H1 (cell line): Measurements from ENCODE around the gene SOX8. TPM values are rescaled to one million over a fixed set of nuclear protein-coding genes. Genes with fewer than 3 reads are reported as not detected.

Source experiments
- CTCF ChIA-PET: fragments of 300-600 bp; sonication (Branson Sonifier 250); formaldehyde crosslinking; loops from one replicate; lab custom pipeline; 2021; ENCODE audit not compliant: partially characterized antibody; lab: Charles Lee
- POLR2A ChIA-PET: fragments of 300-600 bp; sonication (Branson Sonifier 250); formaldehyde crosslinking; loops from one replicate; lab custom pipeline; 2021; ENCODE audit warnings: inconsistent platforms; ENCODE audit not compliant: partially characterized antibody; lab: Charles Lee
- DNase-seq, 2 experiments: peaks; one replicate each; pipeline versions ENCODE4 v3.0.0 to v3.0.0-alpha.2; 2010 to 2022; ENCODE audit warnings: low spot score in 2 of 2, low read depth in 1 of 2, mixed read lengths in 1 of 2
- FAIRE-seq: peaks from 2 replicates; lab custom pipeline; 2011; peaks lifted over from hg19 to GRCh38; lab: Jason Lieb, UNC
- H2AFZ ChIP-seq: 2 replicates; pipeline ENCODE4 v1.8.1; 2012; ENCODE audit warnings: low read length, inconsistent platforms
- H2AK5ac ChIP-seq: 2 replicates; pipeline ENCODE4 v1.6.1; 2013; ENCODE audit warnings: low read depth, low read length
- H2BK120ac ChIP-seq: replicated peaks from 2 replicates; pipeline ENCODE3; 2013; ENCODE audit warnings: low read depth, low read length, inconsistent platforms
- H2BK12ac ChIP-seq: 2 replicates; pipeline ENCODE4 v1.6.1; 2013; ENCODE audit warnings: low read depth, low read length
- H2BK15ac ChIP-seq: 2 replicates; pipeline ENCODE4 v1.6.1; 2013; ENCODE audit warnings: low read length
- H2BK20ac ChIP-seq: 2 replicates; pipeline ENCODE4 v1.6.1; 2013; ENCODE audit warnings: low read length
- H2BK5ac ChIP-seq: 2 replicates; pipeline ENCODE4 v1.6.1; 2013; ENCODE audit warnings: low read depth, low read length
- H3K14ac ChIP-seq: 2 replicates; pipeline ENCODE4 v1.6.1; 2013; ENCODE audit warnings: inconsistent platforms; ENCODE audit not compliant: insufficient read length
- H3K18ac ChIP-seq: 2 replicates; pipeline ENCODE4 v1.6.1; 2013; ENCODE audit warnings: low read length; ENCODE audit errors: extremely low read depth
- H3K23ac ChIP-seq: 2 replicates; pipeline ENCODE4 v1.6.1; 2013; ENCODE audit warnings: inconsistent platforms; ENCODE audit not compliant: insufficient read length
- H3K23me2 ChIP-seq: 2 replicates; pipeline ENCODE4 v1.6.1; 2013; ENCODE audit warnings: low read depth, low read length
- H3K27ac ChIP-seq: 2 replicates; pipeline ENCODE4 v1.6.1; 2011; ENCODE audit warnings: low read depth, low read length, inconsistent platforms
- H3K27me3 ChIP-seq, 4 experiments: replicated peaks in 1 of 4; 1 replicate in 1 of 4; 2 replicates in 3 of 4; pipeline versions ENCODE4 v1.6.1 to v1.8.1; 2011 to 2013; ENCODE audit warnings: low read length in 3 of 4, mild to moderate bottlenecking in 3 of 4, inconsistent platforms in 2 of 4, mixed read lengths in 2 of 4, moderate library complexity in 1 of 4; ENCODE audit not compliant: control insufficient read depth in 3 of 4, insufficient read depth in 3 of 4; ENCODE audit errors: extremely low read depth in 1 of 4
- H3K36me3 ChIP-seq, 4 experiments: 2 replicates each; pipeline versions ENCODE4 v1.6.1 to v1.8.1; 2011 to 2013; ENCODE audit warnings: mild to moderate bottlenecking in 4 of 4, low read length in 3 of 4, moderate library complexity in 2 of 4, control low read depth in 1 of 4, inconsistent platforms in 1 of 4; ENCODE audit not compliant: insufficient read depth in 4 of 4, control insufficient read depth in 2 of 4
- H3K4ac ChIP-seq: replicated peaks from 2 replicates; pipeline ENCODE3; 2013; ENCODE audit warnings: low read length, low read depth, mixed read lengths, inconsistent platforms; ENCODE audit not compliant: insufficient read length
- H3K4me1 ChIP-seq, 4 experiments: replicated peaks in 1 of 4; 1 replicate in 1 of 4; 2 replicates in 3 of 4; pipeline versions ENCODE4 v1.6.1 to v1.8.1; 2011 to 2013; ENCODE audit warnings: low read length in 3 of 4, inconsistent platforms in 2 of 4, mixed read lengths in 1 of 4; ENCODE audit not compliant: insufficient read depth in 4 of 4, control insufficient read depth in 3 of 4
- H3K4me2 ChIP-seq, 2 experiments: 2 replicates each; pipeline versions ENCODE4 v1.6.1 to v1.8.1; 2011 to 2013; ENCODE audit warnings: low read depth in 2 of 2, low read length in 2 of 2, control low read depth in 1 of 2, inconsistent platforms in 1 of 2, mild to moderate bottlenecking in 1 of 2; ENCODE audit not compliant: insufficient read depth in 1 of 2
- H3K4me3 ChIP-seq, 4 experiments: fragments of 200-600, 300-600 bp in 1 of 4; sonication (generic), shearing (Covaris generic), sonication (Bioruptor Twin) in 1 of 4; 2 replicates each; pipeline versions ENCODE4 v1.5.1 to v1.8.1; 2011 to 2016; ENCODE audit warnings: low read length in 4 of 4, low read depth in 3 of 4, control low read depth in 2 of 4, inconsistent platforms in 2 of 4, mild to moderate bottlenecking in 2 of 4, mixed read lengths in 1 of 4, moderate library complexity in 1 of 4; ENCODE audit not compliant: insufficient read depth in 2 of 4; ENCODE audit errors: extremely low read depth in 1 of 4
- H3K56ac ChIP-seq: replicated peaks from 2 replicates; pipeline ENCODE3; 2013; ENCODE audit warnings: low read depth, mild to moderate bottlenecking, mixed read lengths, low read length, inconsistent platforms; ENCODE audit not compliant: insufficient read length
- H3K79me1 ChIP-seq: 2 replicates; pipeline ENCODE4 v1.6.1; 2013; ENCODE audit warnings: low read depth, low read length, control low read depth
- H3K79me2 ChIP-seq, 2 experiments: 2 replicates each; pipeline versions ENCODE4 v1.6.1 to v1.8.1; 2012 to 2013; ENCODE audit warnings: low read length in 2 of 2, mild to moderate bottlenecking in 2 of 2, inconsistent platforms in 1 of 2; ENCODE audit not compliant: insufficient read depth in 2 of 2, control insufficient read depth in 1 of 2
- H3K9ac ChIP-seq, 4 experiments: replicated peaks in 1 of 4; 1 replicate in 1 of 4; 2 replicates in 3 of 4; pipeline versions ENCODE4 v1.6.1 to v1.8.1; 2011 to 2013; ENCODE audit warnings: low read depth in 3 of 4, low read length in 3 of 4, control low read depth in 2 of 4, mild to moderate bottlenecking in 2 of 4, moderate library complexity in 2 of 4, inconsistent platforms in 1 of 4; ENCODE audit errors: extremely low read depth in 1 of 4
- H3K9me3 ChIP-seq, 2 experiments: 2 replicates each; pipeline versions ENCODE4 v1.6.1 to v1.8.1; 2012 to 2013; ENCODE audit warnings: mild to moderate bottlenecking in 2 of 2, moderate library complexity in 2 of 2, control low read depth in 1 of 2, inconsistent platforms in 1 of 2, low read depth in 1 of 2, low read length in 1 of 2, mixed read lengths in 1 of 2; ENCODE audit not compliant: insufficient read depth in 2 of 2
- H4K20me1 ChIP-seq, 2 experiments: replicated peaks in 1 of 2; 2 replicates each; pipeline versions ENCODE3 to v1.8.1; 2011 to 2013; ENCODE audit warnings: inconsistent platforms in 2 of 2, low read length in 2 of 2, mild to moderate bottlenecking in 1 of 2; ENCODE audit not compliant: insufficient read depth in 2 of 2, control insufficient read depth in 1 of 2
- H4K5ac ChIP-seq: 2 replicates; pipeline ENCODE4 v1.6.1; 2013; ENCODE audit warnings: low read length, low read depth, mixed read lengths, inconsistent platforms; ENCODE audit not compliant: insufficient read length
- H4K8ac ChIP-seq: 2 replicates; pipeline ENCODE4 v1.8.0; 2013; ENCODE audit warnings: mild to moderate bottlenecking, moderate library complexity, low read length, inconsistent platforms; ENCODE audit not compliant: insufficient read depth; ENCODE audit errors: extremely low read depth
- H4K91ac ChIP-seq: replicated peaks from 2 replicates; pipeline ENCODE3; 2013; ENCODE audit warnings: low read length, mixed read lengths, inconsistent platforms; ENCODE audit not compliant: insufficient read length
- ASH2L ChIP-seq: fragments of 200-600, 300-600 bp; sonication (generic); IDR thresholded peaks from one replicate; pipeline ENCODE4 v1.7.1; 2017; ENCODE audit warnings: low read length
- CEBPB ChIP-seq: IDR thresholded peaks from 2 replicates; pipeline ENCODE4 v1.6.1; 2012; ENCODE audit warnings: low read depth, low read length
- NANOG ChIP-seq: IDR thresholded peaks from 2 replicates; pipeline ENCODE4 v1.6.1; 2011; ENCODE audit warnings: low read length, low read depth, mild to moderate bottlenecking, inconsistent platforms; ENCODE audit not compliant: insufficient read depth, poor library complexity, severe bottlenecking
- PHF8 ChIP-seq: fragments of 200-600 bp; sonication (generic); conservative IDR thresholded peaks from 2 replicates; pipeline ENCODE4 v1.7.1; 2012; ENCODE audit warnings: low read depth, mild to moderate bottlenecking, inconsistent platforms, low read length, moderate library complexity
- POLR2A ChIP-seq, 2 experiments: IDR thresholded peaks; 1 replicate in 1 of 2; 2 replicates in 1 of 2; pipeline ENCODE4 v1.6.1; 2011; ENCODE audit warnings: low read depth in 2 of 2, low read length in 2 of 2, mild to moderate bottlenecking in 2 of 2; ENCODE audit errors: control extremely low read depth in 1 of 2
- RFX5 ChIP-seq: IDR thresholded peaks from 2 replicates; pipeline ENCODE4 v1.6.1; 2011; ENCODE audit warnings: low read depth, low read length, improper control_type of control experiment, borderline replicate concordance
- RNF2 ChIP-seq: fragments of 200-900, 300-1000 bp; sonication (generic); IDR thresholded peaks from 2 replicates; pipeline ENCODE4 v1.7.1; 2016; ENCODE audit warnings: borderline replicate concordance, low read depth, mild to moderate bottlenecking, antibody characterized with exemption, low read length; ENCODE audit not compliant: poor library complexity, severe bottlenecking; ENCODE audit errors: missing control alignments
- SIN3A ChIP-seq, 2 experiments: IDR thresholded peaks in 1 of 2; conservative IDR thresholded peaks in 1 of 2; 2 replicates each; pipeline ENCODE4 v1.6.1; 2011 to 2012; ENCODE audit warnings: low read length in 2 of 2, improper control_type of control experiment in 1 of 2, low read depth in 1 of 2, mild to moderate bottlenecking in 1 of 2
- ZNF274 ChIP-seq: IDR thresholded peaks from 2 replicates; pipeline ENCODE4 v1.7.0; 2012; ENCODE audit warnings: low read length, borderline replicate concordance; ENCODE audit errors: extremely low read depth
- WGBS, 2 experiments: shearing (Covaris generic) in 1 of 2; methylation state at CpG; one replicate each; pipeline versions ENCODE4 v1.1.6 to v1.1.7; 2013 to 2015; ENCODE audit warnings: low lambda C conversion rate in 2 of 2, mixed read lengths in 2 of 2, inconsistent platforms in 1 of 2, low coverage in 1 of 2, missing lambda C conversion rate in 1 of 2; ENCODE audit not compliant: insufficient replicate concordance in 2 of 2, insufficient coverage in 1 of 2, insufficient read length in 1 of 2; ENCODE audit errors: extremely low coverage in 1 of 2, missing lambda C conversion rate in 1 of 2; 5-methylcytosine and 5-hydroxymethylcytosine counted together
- polyA plus RNA-seq, 7 experiments: library from polyadenylated mRNA; depleted of rRNA in 3 of 7; stranded (reverse) in 5 of 7; unstranded in 2 of 7; fragments of >200 nt in 5 of 7; fragments of 200-250 nt in 2 of 7; gene quantifications; 1 replicate in 5 of 7; 2 replicates in 1 of 7; 4 replicates in 1 of 7; pipeline versions ENCODE4 v1.2.1 to v1.2.3, GENCODE V29; 2011 to 2013; ENCODE audit warnings: missing spikeins in 2 of 7, mixed read lengths in 2 of 7
- total RNA-seq: library from RNA; stranded (reverse); fragmentation: NEBNext Ultra II Directional; extraction: Animal tissue kit (Norgen Biotek cat#: 25700); gene quantifications from 2 replicates; pipeline ENCODE4 v1.2.1, GENCODE V29; 2021

The SOX8 gene
- total and polyA plus RNA-seq, 2 of the 8 experiments (the other 6 are each of a cell fraction or from before 2014, with no cell fraction given) = 2.2 to 5.7 TPM

GRCh38 chr16:1020091-1020399, 38.5 kb downstream of the SOX8 start:
- no peak for TF ChIP-seq POLR2A (IDR thresholded peaks at IDR 0.05; ENCODE audit: control extremely low read depth in 1 of 2, low read depth in 2 of 2, low read length in 2 of 2)
- TF ChIP-seq ZNF274 = no peak
- no peak for TF ChIP-seq ASH2L
- no peak for TF ChIP-seq RFX5
- no peak for TF ChIP-seq NANOG
- no peak for TF ChIP-seq PHF8
- no peak for TF ChIP-seq RNF2
- TF ChIP-seq CEBPB = no peak
- TF ChIP-seq SIN3A (conservative IDR thresholded peaks at IDR 0.05 in 1 of 2, IDR thresholded peaks at IDR 0.05 in 1 of 2; ENCODE audit: low read depth in 1 of 2, low read length in 2 of 2) = no peak

More at GRCh38 chr16:1020091-1020399, 38.5 kb downstream of the SOX8 start:
- 86% methylated on average over 11 of the region's 11 CpGs; no CpG with 5 or more reads in 1 of the 2 experiments for WGBS, 2 experiments
- Histone ChIP-seq H2BK12ac (no peak overlapping the region), H4K8ac (no peak overlapping the region), H3K27me3 (no peaks in the 10 kb centered on the region; a peak in 1 of 7 replicates), H4K5ac (no peak overlapping the region), H3K23ac (no peak overlapping the region), H3K36me3 (no peaks in the 10 kb centered on the region), H2BK15ac (no peak overlapping the region), H2BK5ac (no peak overlapping the region), H3K23me2 (no peaks in the 10 kb centered on the region), H3K4me3 (no peak overlapping the region), H3K4ac (no peak overlapping the region), H3K4me2 (no peak overlapping the region), H3K4me1 (no peaks in the 10 kb centered on the region), H2BK120ac (no peak overlapping the region), H3K79me1 (no peaks in the 10 kb centered on the region), H3K9me3 (peaks cover 0 to under 1% of the 10 kb centered on the region in 2 experiments; a peak in 1 of 4 replicates), H3K79me2 (no peaks in the 10 kb centered on the region), H3K56ac (no peak overlapping the region), H2AK5ac (no peak overlapping the region), H2AFZ (no peak overlapping the region), H2BK20ac (no peak overlapping the region), H4K20me1 (no peaks in the 10 kb centered on the region), H4K91ac (no peak overlapping the region), H3K14ac (no peak overlapping the region), H3K9ac (no peak overlapping the region), H3K27ac (no peak overlapping the region), H3K18ac (no peak overlapping the region)
- FAIRE-seq = no peak
- POLR2A ChIA-PET = no interaction called here
- CTCF ChIA-PET = interaction anchor here (1.1 kb wide), 1 partner anchor 36 kb away, joined by 3 read pairs; no protein-coding TSS in a partner anchor
- DNase-seq = no peak
